ENCODE data around the gene SLC39A1.

- TF ChIP-seq CTCF (IDR thresholded peaks at IDR 0.05) (no peak), POLR2A (IDR thresholded peaks at IDR 0.05) (no peak), POLR2AphosphoS5 (IDR thresholded peaks at IDR 0.05) (no peak)
Observed at GRCh38 chr1:153991806-153992205, 28.5 kb upstream of the SLC39A1 start.

Measured in upper lobe of left lung (tissue), 4 donors.